22Rv1 (cell line): ENCODE measurements around the gene CH25H.

Experiments
- CTCF ChIP-seq: fragments of 450-650 bp; IDR thresholded peaks from 2 replicates; pipeline ENCODE4 v1.5.1; 2017; ENCODE audit warnings: mild to moderate bottlenecking
- ZFX ChIP-seq: fragments of 450-650 bp; IDR thresholded peaks from 2 replicates; pipeline ENCODE4 v1.6.1; 2017; ENCODE audit warnings: antibody characterized with exemption, borderline replicate concordance

GRCh38 chr10:89171996-89172395 lies 35.1 kb downstream of the CH25H start:
- TF ChIP-seq CTCF = no peak
- no peak for TF ChIP-seq ZFX
